ENCODE measurements around the gene FTCDNL1. TPM values are rescaled to one million over a fixed set of nuclear protein-coding genes. Genes with fewer than 3 reads are reported as not detected.

FTCDNL1 gene
- 0.22 TPM in 2 replicates for polyA plus RNA-seq (2013)

DNA sequence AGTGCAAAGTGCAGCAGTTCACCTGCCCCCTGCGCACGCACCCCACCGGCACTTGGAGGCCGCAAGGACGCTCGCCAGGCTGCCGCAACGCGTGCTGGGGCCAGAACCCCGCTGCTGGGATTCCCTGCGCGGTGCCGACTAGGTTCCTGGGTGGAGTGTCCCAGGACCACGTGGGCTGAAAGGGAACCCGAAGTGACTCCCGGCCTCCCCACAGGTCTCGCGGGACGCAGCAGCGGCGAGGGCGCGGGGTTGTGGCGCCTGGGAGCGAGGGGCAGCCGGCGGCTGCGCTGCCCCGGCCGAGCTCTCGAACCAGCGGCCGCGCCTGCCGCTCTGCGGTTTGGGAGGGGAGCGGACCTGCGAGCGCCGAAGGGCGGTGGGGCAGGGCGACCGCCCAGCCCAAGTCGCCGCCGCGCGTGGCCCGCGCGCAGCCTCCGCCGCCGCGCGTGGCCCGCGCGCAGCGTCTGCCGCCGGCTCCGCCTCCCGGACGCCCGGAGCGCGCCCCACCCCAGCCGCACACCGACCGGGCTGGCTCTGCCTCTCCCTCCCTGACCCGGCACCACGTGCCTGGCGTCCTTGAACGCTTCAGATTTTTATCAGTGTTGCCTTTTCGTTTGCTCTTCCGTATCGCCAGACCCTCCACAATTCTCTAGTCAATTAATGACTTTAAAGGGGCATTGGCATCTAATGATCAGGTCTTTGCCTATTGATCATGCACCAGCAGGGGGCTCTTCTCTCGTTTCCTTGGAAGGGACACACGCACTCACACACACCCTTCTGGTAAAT is at the start of gene FTCDNL1:
FTCDNL1 (minus strand) TSS at position 475 of the 783 bp plus-strand sequence. CDS start 2,230 bp downstream, outside the sequence.
- no peaks in the 10 kb centered on the region for H3K27me3 ChIP-seq (ENCODE audit: insufficient read depth, low read length)
- H2BK5ac ChIP-seq (ENCODE audit: low read depth, low read length, poor library complexity), result no peak within 1 kb of the TSS
- H3K18ac ChIP-seq (ENCODE audit: low read length), result peak within 1 kb of the TSS; percentile 70
- peaks cover 4% of the 10 kb centered on the region for H3K79me1 ChIP-seq (ENCODE audit: low read length)
- H2BK12ac ChIP-seq (ENCODE audit: low read length), result no peak within 1 kb of the TSS
- peak within 1 kb of the TSS; percentile 71 for H2BK120ac ChIP-seq (ENCODE audit: insufficient read depth, low read length, poor library complexity)
- peak within 1 kb of the TSS; percentile 98 for H2AFZ ChIP-seq (ENCODE audit: insufficient read depth, low read length, poor library complexity)
- DNase-seq, result peak; percentile 56 to 61
- H4K12ac ChIP-seq (ENCODE audit: low read depth, low read length), result peak within 1 kb of the TSS; percentile 4
- no peak within 1 kb of the TSS for H2AK5ac ChIP-seq (ENCODE audit: low read length)
- no peaks in the 10 kb centered on the region for H3K36me3 ChIP-seq (ENCODE audit: control insufficient read depth in 1 of 2, insufficient read depth in 2 of 2, low read length in 2 of 2)
- peaks cover 0 to 2% of the 10 kb centered on the region in 2 experiments for H3K4me1 ChIP-seq (ENCODE audit: control insufficient read depth in 1 of 2, insufficient read depth in 2 of 2, low read length in 2 of 2)
- H3K4me2 ChIP-seq (ENCODE audit: low read length), result peak within 1 kb of the TSS; percentile 90
- peak within 1 kb of the TSS; percentile 48 for H3K4ac ChIP-seq (ENCODE audit: low read depth, low read length)
- H3K23ac ChIP-seq (ENCODE audit: low read length), result no peak within 1 kb of the TSS
- peak within 1 kb of the TSS; percentile 87 for H4K8ac ChIP-seq (ENCODE audit: low read depth, low read length)
- H3K27ac ChIP-seq (ENCODE audit: low read depth, low read length), result no peak within 1 kb of the TSS
- no peak within 1 kb of the TSS for H3K14ac ChIP-seq (ENCODE audit: low read length)
- H3K9me3 ChIP-seq (ENCODE audit: insufficient read depth, low read depth, low read length), result no peaks in the 10 kb centered on the region
- H3K9ac ChIP-seq (ENCODE audit: low read length), result peak within 1 kb of the TSS; percentile 8
- peaks cover 2% of the 10 kb centered on the region for H3K79me2 ChIP-seq (ENCODE audit: control insufficient read depth, insufficient read depth, low read length, poor library complexity)
- no peak within 1 kb of the TSS for H4K91ac ChIP-seq (ENCODE audit: low read depth, low read length)
- no CpG with 5 or more reads among the region's 80 CpGs for WGBS (ENCODE audit: extremely low coverage, insufficient coverage, insufficient read length)
- H3K4me3 ChIP-seq (ENCODE audit: low read depth, low read length), result peak within 1 kb of the TSS; percentile 78

DNA sequence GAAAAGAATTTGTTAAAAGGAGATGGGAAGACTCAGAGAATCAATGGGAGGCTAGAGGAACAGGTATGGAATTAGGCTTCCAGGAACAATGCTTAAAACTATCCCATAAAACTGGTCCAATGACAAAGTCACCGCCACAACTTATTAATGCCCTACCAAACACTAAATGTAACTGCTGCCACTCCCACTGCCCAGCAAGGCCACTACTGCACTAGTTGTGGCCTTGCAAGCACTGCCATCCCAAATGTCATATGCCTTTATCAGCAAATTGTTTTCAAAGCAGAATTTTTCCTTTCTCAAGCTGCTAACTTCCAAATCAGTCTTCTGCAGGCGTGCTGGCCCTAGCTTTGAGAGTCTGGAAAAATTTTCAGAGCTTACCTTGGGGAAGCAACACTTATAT is 45.6 kb upstream of the FTCDNL1 start:
- Histone ChIP-seq H3K27me3 (ENCODE audit: insufficient read depth, low read length) (no peaks in the 10 kb centered on the region), H2BK5ac (ENCODE audit: low read depth, low read length, poor library complexity) (no peak overlapping the region), H3K27ac (ENCODE audit: low read depth, low read length) (no peak overlapping the region), H3K9ac (ENCODE audit: low read length) (no peak overlapping the region), H3K14ac (ENCODE audit: low read length) (no peak overlapping the region), H3K79me1 (ENCODE audit: low read length) (no peaks in the 10 kb centered on the region), H3K18ac (ENCODE audit: low read length) (no peak overlapping the region), H4K8ac (ENCODE audit: low read depth, low read length) (no peak overlapping the region), H2AK5ac (ENCODE audit: low read length) (no peak overlapping the region), H3K9me3 (ENCODE audit: insufficient read depth, low read depth, low read length) (no peaks in the 10 kb centered on the region), H3K4me1 (ENCODE audit: control insufficient read depth in 1 of 2, insufficient read depth in 2 of 2, low read length in 2 of 2) (no peaks in the 10 kb centered on the region), H4K91ac (ENCODE audit: low read depth, low read length) (no peak overlapping the region), H3K23ac (ENCODE audit: low read length) (no peak overlapping the region), H3K36me3 (ENCODE audit: control insufficient read depth in 1 of 2, insufficient read depth in 2 of 2, low read length in 2 of 2) (no peaks in the 10 kb centered on the region), H3K4me2 (ENCODE audit: low read length) (no peak overlapping the region), H2BK12ac (ENCODE audit: low read length) (no peak overlapping the region), H2AFZ (ENCODE audit: insufficient read depth, low read length, poor library complexity) (no peak overlapping the region), H3K79me2 (ENCODE audit: control insufficient read depth, insufficient read depth, low read length, poor library complexity) (no peaks in the 10 kb centered on the region), H4K12ac (ENCODE audit: low read depth, low read length) (no peak overlapping the region), H3K4me3 (ENCODE audit: low read depth, low read length) (no peak overlapping the region), H2BK120ac (ENCODE audit: insufficient read depth, low read length, poor library complexity) (no peak overlapping the region), H3K4ac (ENCODE audit: low read depth, low read length) (no peak overlapping the region)
- no peak for DNase-seq
- no CpG with 5 or more reads among the region's 2 CpGs for WGBS (ENCODE audit: extremely low coverage, insufficient coverage, insufficient read length)

DNA sequence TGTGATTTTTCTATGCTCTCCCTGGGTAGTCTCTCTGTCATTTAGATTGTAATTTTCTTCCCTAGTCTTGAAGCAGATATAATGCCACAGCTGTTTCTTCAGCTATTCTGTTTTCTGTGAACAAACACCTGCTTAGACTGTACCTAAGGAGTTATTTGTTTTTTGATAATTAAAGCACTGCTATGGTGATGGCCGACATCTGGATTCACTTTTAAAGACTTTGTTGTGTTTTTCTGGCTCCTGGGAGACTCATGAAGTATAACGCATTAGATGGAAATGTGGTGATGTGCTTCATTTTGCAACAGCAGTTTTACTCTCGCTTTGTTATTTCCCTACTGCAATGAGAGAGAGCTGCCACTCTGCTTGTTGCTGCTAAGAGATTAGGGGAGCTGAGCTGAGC is 44.4 kb upstream of the FTCDNL1 start:
- H2BK120ac ChIP-seq (ENCODE audit: insufficient read depth, low read length, poor library complexity), result no peak overlapping the region
- no peak overlapping the region for H3K9ac ChIP-seq (ENCODE audit: low read length)
- no peak overlapping the region for H3K14ac ChIP-seq (ENCODE audit: low read length)
- no peak overlapping the region for H4K12ac ChIP-seq (ENCODE audit: low read depth, low read length)
- H4K8ac ChIP-seq (ENCODE audit: low read depth, low read length), result no peak overlapping the region
- no peak overlapping the region for H3K4me2 ChIP-seq (ENCODE audit: low read length)
- no peak overlapping the region for H3K27ac ChIP-seq (ENCODE audit: low read depth, low read length)
- no peaks in the 10 kb centered on the region for H3K79me1 ChIP-seq (ENCODE audit: low read length)
- H2AK5ac ChIP-seq (ENCODE audit: low read length), result no peak overlapping the region
- no peaks in the 10 kb centered on the region for H3K27me3 ChIP-seq (ENCODE audit: insufficient read depth, low read length)
- no peaks in the 10 kb centered on the region for H3K36me3 ChIP-seq (ENCODE audit: control insufficient read depth in 1 of 2, insufficient read depth in 2 of 2, low read length in 2 of 2)
- no CpG with 5 or more reads among the region's 3 CpGs for WGBS (ENCODE audit: extremely low coverage, insufficient coverage, insufficient read length)
- no peak for DNase-seq
- no peak overlapping the region for H3K4ac ChIP-seq (ENCODE audit: low read depth, low read length)
- H2BK12ac ChIP-seq (ENCODE audit: low read length), result no peak overlapping the region
- no peak overlapping the region for H3K4me3 ChIP-seq (ENCODE audit: low read depth, low read length)
- H3K9me3 ChIP-seq (ENCODE audit: insufficient read depth, low read depth, low read length), result no peaks in the 10 kb centered on the region
- H4K91ac ChIP-seq (ENCODE audit: low read depth, low read length), result no peak overlapping the region
- no peaks in the 10 kb centered on the region for H3K4me1 ChIP-seq (ENCODE audit: control insufficient read depth in 1 of 2, insufficient read depth in 2 of 2, low read length in 2 of 2)
- H3K18ac ChIP-seq (ENCODE audit: low read length), result no peak overlapping the region
- H2AFZ ChIP-seq (ENCODE audit: insufficient read depth, low read length, poor library complexity), result no peak overlapping the region
- H3K79me2 ChIP-seq (ENCODE audit: control insufficient read depth, insufficient read depth, low read length, poor library complexity), result no peaks in the 10 kb centered on the region
- no peak overlapping the region for H3K23ac ChIP-seq (ENCODE audit: low read length)
- no peak overlapping the region for H2BK5ac ChIP-seq (ENCODE audit: low read depth, low read length, poor library complexity)

DNA sequence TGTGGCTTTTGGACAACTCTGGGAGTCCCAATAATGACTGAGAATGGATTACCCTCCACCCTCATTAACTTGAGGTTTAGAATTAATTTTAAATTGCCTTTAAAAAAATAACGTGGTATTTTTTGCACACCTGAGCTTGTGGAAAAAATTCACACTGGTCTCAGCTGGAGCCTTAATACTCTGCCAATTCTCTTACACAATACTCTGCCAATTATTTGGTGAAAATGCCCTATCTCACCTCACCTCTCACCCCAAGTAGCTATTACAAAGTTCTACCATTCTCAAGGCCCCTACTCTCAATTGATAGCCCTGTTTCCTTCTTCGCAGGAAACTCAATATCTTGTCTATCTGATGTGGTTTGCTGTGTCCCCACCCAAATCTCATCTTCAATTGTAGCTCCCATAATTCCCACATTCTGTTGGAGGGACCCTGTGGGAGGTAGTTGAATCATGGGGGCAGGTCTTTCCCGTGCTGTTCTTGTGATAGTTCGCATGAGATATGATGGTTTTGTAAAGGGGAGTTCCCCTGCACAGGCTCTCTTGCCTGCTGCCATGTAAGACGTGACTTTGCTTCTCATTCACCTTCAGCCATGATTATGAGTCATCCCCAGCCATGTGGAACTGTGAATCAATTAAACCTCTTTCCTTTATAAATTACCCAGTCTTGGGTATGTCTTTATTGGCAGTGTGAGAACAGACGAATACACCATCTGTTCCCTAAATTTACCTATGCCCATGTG is 32.7 kb upstream of the FTCDNL1 start:
- no peak overlapping the region for H2AK5ac ChIP-seq (ENCODE audit: low read length)
- no peak overlapping the region for H3K4me3 ChIP-seq (ENCODE audit: low read depth, low read length)
- H3K79me2 ChIP-seq (ENCODE audit: control insufficient read depth, insufficient read depth, low read length, poor library complexity), result no peaks in the 10 kb centered on the region
- H2BK5ac ChIP-seq (ENCODE audit: low read depth, low read length, poor library complexity), result no peak overlapping the region
- no peak for DNase-seq
- H3K79me1 ChIP-seq (ENCODE audit: low read length), result no peaks in the 10 kb centered on the region
- H3K27me3 ChIP-seq (ENCODE audit: insufficient read depth, low read length), result no peaks in the 10 kb centered on the region
- no peak overlapping the region for H3K27ac ChIP-seq (ENCODE audit: low read depth, low read length)
- no peak overlapping the region for H3K14ac ChIP-seq (ENCODE audit: low read length)
- H3K36me3 ChIP-seq (ENCODE audit: control insufficient read depth in 1 of 2, insufficient read depth in 2 of 2, low read length in 2 of 2), result no peaks in the 10 kb centered on the region
- H4K12ac ChIP-seq (ENCODE audit: low read depth, low read length), result no peak overlapping the region
- H3K9ac ChIP-seq (ENCODE audit: low read length), result no peak overlapping the region
- H2BK12ac ChIP-seq (ENCODE audit: low read length), result no peak overlapping the region
- H2BK120ac ChIP-seq (ENCODE audit: insufficient read depth, low read length, poor library complexity), result no peak overlapping the region
- H4K91ac ChIP-seq (ENCODE audit: low read depth, low read length), result no peak overlapping the region
- H3K4ac ChIP-seq (ENCODE audit: low read depth, low read length), result no peak overlapping the region
- H3K4me2 ChIP-seq (ENCODE audit: low read length), result no peak overlapping the region
- H3K4me1 ChIP-seq (ENCODE audit: control insufficient read depth in 1 of 2, insufficient read depth in 2 of 2, low read length in 2 of 2), result no peaks in the 10 kb centered on the region
- H4K8ac ChIP-seq (ENCODE audit: low read depth, low read length), result no peak overlapping the region
- H3K18ac ChIP-seq (ENCODE audit: low read length), result no peak overlapping the region
- H3K9me3 ChIP-seq (ENCODE audit: insufficient read depth, low read depth, low read length), result no peaks in the 10 kb centered on the region
- no peak overlapping the region for H2AFZ ChIP-seq (ENCODE audit: insufficient read depth, low read length, poor library complexity)
- no peak overlapping the region for H3K23ac ChIP-seq (ENCODE audit: low read length)
- WGBS (ENCODE audit: extremely low coverage, insufficient coverage, insufficient read length), result no CpG with 5 or more reads among the region's 6 CpGs

Data from trophoblast cell (in vitro differentiated cells and primary cell).